Brain microvascular endothelial cell (primary cell): ENCODE results near the gene THOC6.

Experiments used
- DNase-seq: peaks from one replicate; pipeline ENCODE4 v3.0.0-alpha.2; 2020
- H3K27ac ChIP-seq: fragments of 250-450 bp; sonication (Bioruptor Pico); 2 replicates; pipeline ENCODE4 v1.5.1; 2020; ENCODE audit warnings: mild to moderate bottlenecking, moderate library complexity
- H3K27me3 ChIP-seq: fragments of 250-450 bp; sonication (Bioruptor Pico); replicated peaks from 2 replicates; pipeline ENCODE4 v1.5.1; 2020; ENCODE audit warnings: mild to moderate bottlenecking
- H3K36me3 ChIP-seq: fragments of 250-450 bp; sonication (Bioruptor Pico); replicated peaks from 2 replicates; pipeline ENCODE4 v1.5.1; 2020; ENCODE audit warnings: mild to moderate bottlenecking
- H3K4me3 ChIP-seq: 2 replicates; pipeline ENCODE4 v1.5.1; 2011; ENCODE audit warnings: low read depth, mild to moderate bottlenecking, control low read depth, low read length, moderate library complexity
- in situ Hi-C: cut with HindIII; loops from 2 replicates; pipeline ENCODE4 v1.10.0; 2017; ENCODE audit warnings: low sequenced_read_pairs, low pct_ligation_motif_present
- TF ChIP-seq, protein P1 (sequence below): IDR thresholded peaks from 2 replicates; pipeline ENCODE4 v1.5.1; 2011; ENCODE audit warnings: low read depth, mild to moderate bottlenecking, moderate library complexity, low read length, control low read depth, inconsistent platforms; ENCODE audit errors: missing control alignments

THOC6 gene

GRCh38 chr16:3035289-3035971 is 11.6 kb downstream of the THOC6 start:
- Histone ChIP-seq H3K36me3 (no peaks in the 10 kb centered on the region), H3K4me3 (no peak overlapping the region), H3K27me3 (peaks cover 69% of the 10 kb centered on the region), H3K27ac (no peak overlapping the region)
- no peak for DNase-seq
- TF ChIP-seq, protein P1, sequence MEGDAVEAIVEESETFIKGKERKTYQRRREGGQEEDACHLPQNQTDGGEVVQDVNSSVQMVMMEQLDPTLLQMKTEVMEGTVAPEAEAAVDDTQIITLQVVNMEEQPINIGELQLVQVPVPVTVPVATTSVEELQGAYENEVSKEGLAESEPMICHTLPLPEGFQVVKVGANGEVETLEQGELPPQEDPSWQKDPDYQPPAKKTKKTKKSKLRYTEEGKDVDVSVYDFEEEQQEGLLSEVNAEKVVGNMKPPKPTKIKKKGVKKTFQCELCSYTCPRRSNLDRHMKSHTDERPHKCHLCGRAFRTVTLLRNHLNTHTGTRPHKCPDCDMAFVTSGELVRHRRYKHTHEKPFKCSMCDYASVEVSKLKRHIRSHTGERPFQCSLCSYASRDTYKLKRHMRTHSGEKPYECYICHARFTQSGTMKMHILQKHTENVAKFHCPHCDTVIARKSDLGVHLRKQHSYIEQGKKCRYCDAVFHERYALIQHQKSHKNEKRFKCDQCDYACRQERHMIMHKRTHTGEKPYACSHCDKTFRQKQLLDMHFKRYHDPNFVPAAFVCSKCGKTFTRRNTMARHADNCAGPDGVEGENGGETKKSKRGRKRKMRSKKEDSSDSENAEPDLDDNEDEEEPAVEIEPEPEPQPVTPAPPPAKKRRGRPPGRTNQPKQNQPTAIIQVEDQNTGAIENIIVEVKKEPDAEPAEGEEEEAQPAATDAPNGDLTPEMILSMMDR, result no peak
- in situ Hi-C loops, result no loop called here

GRCh38 chr16:3035972-3036725 is 12.3 kb downstream of the THOC6 start:
- in situ Hi-C loops, result no loop called here
- Histone ChIP-seq H3K27me3 (peaks cover 65% of the 10 kb centered on the region), H3K4me3 (no peak overlapping the region), H3K36me3 (no peaks in the 10 kb centered on the region), H3K27ac (no peak overlapping the region)
- TF ChIP-seq, protein P1, result no peak
- DNase-seq, result no peak

DNA sequence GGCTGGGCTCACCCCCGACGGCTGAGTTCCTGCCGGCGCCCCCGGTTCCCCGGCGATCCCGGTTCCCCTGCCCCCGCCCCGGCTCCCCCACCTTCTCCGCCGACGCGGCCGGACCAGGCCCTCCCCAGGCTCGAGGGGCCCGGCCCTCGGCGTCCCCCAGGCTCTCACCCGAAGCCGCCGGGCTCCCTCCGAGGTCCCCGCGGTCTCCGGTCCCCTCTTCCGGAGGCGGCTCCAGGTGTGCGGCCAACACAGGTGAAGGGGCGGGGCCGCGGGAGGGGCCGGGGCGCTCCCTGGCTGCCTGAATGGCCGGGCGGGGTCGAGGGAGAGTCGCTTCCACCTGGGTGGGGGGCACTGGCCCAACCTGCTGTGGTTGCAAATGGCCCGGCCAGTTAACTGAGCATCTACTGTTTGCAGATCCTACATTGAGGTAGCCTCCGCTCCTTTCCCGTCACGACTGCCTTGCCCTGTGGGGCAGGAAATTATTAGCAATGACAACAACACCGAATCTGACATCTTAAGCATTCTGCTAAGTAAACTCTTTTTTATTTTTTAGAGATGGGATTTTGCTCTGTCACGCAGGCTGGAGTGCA is 13.0 kb downstream of the THOC6 start, which contains the start of gene BICDL2:
BICDL2 (minus strand) TSS at position 219 of the 590 bp plus-strand sequence. CDS start 1,448 bp downstream, outside the sequence.
- Histone ChIP-seq H3K4me3 (no peak within 1 kb of the TSS), H3K27ac (no peak within 1 kb of the TSS), H3K27me3 (peaks cover 65% of the 10 kb centered on the region), H3K36me3 (no peaks in the 10 kb centered on the region)
- in situ Hi-C loops, result no loop called here
- TF ChIP-seq, protein P1, result no peak
- DNase-seq, result no peak

DNA sequence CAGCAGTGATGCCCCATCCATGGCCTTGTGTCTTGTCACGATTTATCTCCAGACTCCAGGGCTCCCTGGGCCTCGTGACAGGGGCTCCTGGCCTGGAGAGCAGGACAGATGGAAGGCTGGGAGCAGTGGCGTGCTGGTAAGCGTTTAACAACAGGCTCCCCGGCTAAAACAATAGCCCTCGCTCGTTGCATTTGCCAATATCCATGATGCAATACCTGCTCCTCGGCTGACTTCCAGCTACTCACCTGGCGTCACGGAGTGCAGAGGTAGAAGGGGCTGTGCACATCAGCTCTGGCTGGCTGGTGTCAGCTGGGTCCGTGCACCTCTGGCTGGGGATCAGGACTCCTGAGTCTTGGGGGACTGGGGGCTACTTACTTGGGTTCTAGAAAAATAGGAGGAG is 14.4 kb downstream of the THOC6 start:
- no peak overlapping the region for H3K27ac ChIP-seq

DNA sequence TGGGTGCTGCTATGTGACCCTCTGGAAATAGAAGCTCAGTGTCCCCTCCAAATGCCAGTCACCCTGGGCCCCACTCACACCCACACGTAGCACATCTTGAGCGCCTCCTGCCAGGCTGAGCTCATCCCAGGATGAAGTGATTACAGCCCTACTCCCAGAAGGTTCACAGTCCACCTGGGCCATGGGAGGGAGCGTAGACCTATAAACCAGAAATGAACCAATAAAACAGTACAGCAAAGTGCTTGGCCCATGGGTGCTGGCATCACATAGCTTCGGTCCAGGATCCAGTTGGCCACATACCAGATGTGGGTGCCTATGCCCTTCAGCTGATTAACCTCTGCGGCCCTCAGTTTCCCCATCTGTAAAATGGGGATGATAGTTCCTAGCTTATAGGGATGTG is 15.1 kb downstream of the THOC6 start:
- Histone ChIP-seq H3K27me3 (peaks cover 46% of the 10 kb centered on the region), H3K4me3 (no peak overlapping the region), H3K27ac (no peak overlapping the region), H3K36me3 (no peaks in the 10 kb centered on the region)
- no peak for DNase-seq
- TF ChIP-seq, protein P1, result no peak
- in situ Hi-C loops, result no loop called here

More for the DNA sequence above, 14.4 kb downstream of the THOC6 start:
- no peak overlapping the region for H3K4me3 ChIP-seq
- TF ChIP-seq, protein P1, result no peak
- no peak for DNase-seq
- H3K36me3 ChIP-seq, result no peaks in the 10 kb centered on the region
- in situ Hi-C loops, result no loop called here
- H3K27me3 ChIP-seq, result peaks cover 52% of the 10 kb centered on the region
